Activated naive CD4-positive, alpha-beta T cell treated with anti-CD3 and anti-CD28 coated beads, Interleukin-2, amount 50 U/mL, for 72 hours (primary cell): Measurements from ENCODE around the gene REXO1. TPM values are rescaled to one million over a fixed set of nuclear protein-coding genes. Genes with fewer than 3 reads are reported as not detected.

Experiments used
- ATAC-seq, 2 donors: fragments of 150-1000 bp; cut with Tn5 transposase; 2 replicates each; pipeline ENCODE4 v1.10.0; 2021; ENCODE audit warnings: mild to moderate bottlenecking in 2 of 2, moderate library complexity in 2 of 2
- DNase-seq, 2 donors: peaks; one replicate each; pipeline ENCODE4 v3.0.0; 2021 to 2022; ENCODE audit warnings: low spot score in 2 of 2
- H3K27ac Mint-ChIP-seq, 2 donors: one replicate each; pipeline ENCODE4 v1.8.0; 2022; ENCODE audit warnings: mild to moderate bottlenecking in 2 of 2, mixed read lengths in 2 of 2
- H3K36me3 Mint-ChIP-seq, 2 donors: one replicate each; pipeline ENCODE4 v1.8.0; 2022; ENCODE audit warnings: mixed read lengths in 2 of 2
- H3K9me3 Mint-ChIP-seq, 2 donors: one replicate each; pipeline ENCODE4 v1.8.0; 2022; ENCODE audit warnings: mixed read lengths in 2 of 2
- total RNA-seq, 2 donors: library from RNA; stranded (reverse); gene quantifications; one replicate each; pipeline ENCODE4 v1.2.3, GENCODE V29; 2022

Gene REXO1
- total RNA-seq, 2 donors from 2014 or later, result 35.5 to 44.5 TPM

DNA sequence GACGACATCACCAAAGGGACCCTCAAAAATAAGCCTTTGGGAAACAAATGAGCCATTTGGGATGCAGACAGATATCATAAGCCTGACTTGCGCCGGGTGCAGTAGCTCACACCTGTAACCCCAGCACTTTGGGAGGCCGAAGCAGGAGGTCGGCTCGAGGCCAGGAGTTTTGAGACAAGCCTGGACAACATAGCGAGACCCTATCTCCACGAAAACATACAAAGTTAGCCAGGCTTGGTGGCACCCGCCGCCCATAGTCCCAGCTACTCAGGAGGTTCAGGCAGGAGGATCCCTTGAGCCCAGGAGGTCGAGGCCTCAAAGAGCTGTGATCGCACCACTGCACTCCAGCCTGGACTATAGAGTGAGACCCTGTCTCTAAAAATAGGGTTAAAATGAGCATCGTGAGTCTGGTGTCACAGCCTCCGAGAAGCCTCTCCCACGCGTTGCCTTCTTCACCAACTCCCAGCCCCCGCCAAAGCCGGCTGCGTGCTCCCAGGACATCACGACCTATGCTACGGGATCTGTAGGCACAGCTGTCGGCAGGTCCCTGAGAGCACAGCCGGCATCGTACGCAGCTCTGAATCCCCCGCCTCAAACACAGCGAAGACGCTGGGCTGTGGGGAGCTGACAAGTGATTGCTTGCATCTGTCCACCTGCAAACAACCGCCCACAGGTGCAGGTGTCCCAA is 1.6 kb downstream of the REXO1 start:
- no peaks in the 10 kb centered on the region for H3K9me3 Mint-ChIP-seq
- DNase-seq (no peak), ATAC-seq (no peak)
- peaks cover 10 to 14% of the 10 kb centered on the region in 2 donors for H3K36me3 Mint-ChIP-seq
- H3K27ac Mint-ChIP-seq, result peak overlapping the region; percentile 92 to 98

DNA sequence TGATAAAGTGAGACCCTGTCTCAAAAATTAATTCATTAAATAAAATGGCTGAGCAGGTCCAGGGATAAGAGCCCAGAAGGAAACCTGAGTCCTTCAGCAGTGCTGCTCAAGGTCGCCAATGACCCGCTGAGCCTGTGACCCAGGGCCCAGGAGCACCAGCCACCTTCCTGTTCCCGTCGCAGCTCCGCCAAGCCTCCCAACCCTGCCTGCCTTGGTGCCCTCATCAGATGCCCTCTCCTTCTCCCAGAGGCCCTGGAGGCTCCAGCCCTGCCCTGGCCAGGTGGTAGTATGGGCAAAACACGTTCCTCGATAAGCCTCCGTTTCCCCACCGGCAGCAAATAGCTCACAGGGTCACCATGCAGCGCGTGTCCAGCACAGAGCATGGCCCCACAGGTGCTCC is 2.6 kb downstream of the REXO1 start:
- DNase-seq (no peak), ATAC-seq (no peak)
- Mint-ChIP-seq H3K9me3 (no peaks in the 10 kb centered on the region), H3K27ac (peak overlapping the region; percentile 92 to 94), H3K36me3 (peaks cover 10 to 14% of the 10 kb centered on the region in 2 donors)

DNA sequence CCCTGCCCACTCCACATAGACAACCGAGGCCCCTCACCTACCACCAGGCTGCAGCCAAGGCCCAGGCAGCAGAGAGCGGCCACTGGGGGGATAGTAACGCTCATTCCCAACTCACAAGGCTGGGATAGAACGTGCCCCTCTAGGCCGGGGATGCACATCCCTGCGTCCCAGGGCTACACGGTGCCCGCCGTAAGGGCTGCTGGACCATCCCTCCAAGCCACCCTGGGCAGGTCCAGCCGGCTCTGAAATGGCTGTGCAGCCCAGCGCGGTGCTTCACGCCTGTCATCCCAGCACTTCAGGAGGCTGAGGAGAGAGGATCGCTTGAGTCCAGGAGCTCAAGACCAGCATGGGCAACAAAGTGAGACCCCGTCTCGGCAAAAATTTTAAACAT is 3.2 kb downstream of the REXO1 start:
- peaks cover 10 to 14% of the 10 kb centered on the region in 2 donors for H3K36me3 Mint-ChIP-seq
- no peak for ATAC-seq
- DNase-seq, result no peak

DNA sequence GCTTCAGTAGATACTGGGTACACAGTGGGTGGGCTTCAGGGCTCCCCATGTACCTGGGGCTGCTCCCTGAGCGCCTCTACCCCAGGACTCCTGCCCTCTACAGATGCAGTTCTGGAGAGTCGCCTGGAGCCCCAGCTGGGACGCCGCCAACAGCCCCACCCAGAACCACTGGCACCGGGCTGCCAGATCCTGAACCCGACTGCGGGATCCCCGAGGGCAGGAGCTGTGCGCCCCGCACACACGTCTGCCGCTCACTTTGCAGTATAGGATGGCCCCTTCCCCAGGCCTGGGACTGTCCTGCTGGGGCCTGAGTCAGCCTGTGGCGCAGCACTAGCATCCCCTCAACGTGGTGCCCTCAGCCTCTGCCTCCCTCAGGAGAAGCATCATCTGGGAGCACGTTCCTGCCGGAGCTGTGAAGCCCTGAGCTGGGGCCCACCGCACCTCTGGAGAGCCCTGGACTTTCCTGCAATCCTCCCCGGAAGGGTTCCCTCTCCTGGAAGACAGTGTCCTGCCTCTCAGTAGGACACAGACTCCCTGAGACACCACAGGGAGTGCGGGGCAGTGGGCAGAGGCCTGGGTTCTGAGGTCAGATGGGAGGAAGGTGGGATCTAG is 3.7 kb downstream of the REXO1 start:
- H3K36me3 Mint-ChIP-seq, result peaks cover 10 to 14% of the 10 kb centered on the region in 2 donors
- no peaks in the 10 kb centered on the region for H3K9me3 Mint-ChIP-seq
- DNase-seq (no peak), ATAC-seq (no peak)
- peak overlapping the region; percentile 14 to 57 for H3K27ac Mint-ChIP-seq

More for the DNA sequence above, 3.2 kb downstream of the REXO1 start:
- Mint-ChIP-seq H3K9me3 (no peaks in the 10 kb centered on the region), H3K27ac (peak overlapping the region in 1 of 2 donors; percentile 57)

DNA sequence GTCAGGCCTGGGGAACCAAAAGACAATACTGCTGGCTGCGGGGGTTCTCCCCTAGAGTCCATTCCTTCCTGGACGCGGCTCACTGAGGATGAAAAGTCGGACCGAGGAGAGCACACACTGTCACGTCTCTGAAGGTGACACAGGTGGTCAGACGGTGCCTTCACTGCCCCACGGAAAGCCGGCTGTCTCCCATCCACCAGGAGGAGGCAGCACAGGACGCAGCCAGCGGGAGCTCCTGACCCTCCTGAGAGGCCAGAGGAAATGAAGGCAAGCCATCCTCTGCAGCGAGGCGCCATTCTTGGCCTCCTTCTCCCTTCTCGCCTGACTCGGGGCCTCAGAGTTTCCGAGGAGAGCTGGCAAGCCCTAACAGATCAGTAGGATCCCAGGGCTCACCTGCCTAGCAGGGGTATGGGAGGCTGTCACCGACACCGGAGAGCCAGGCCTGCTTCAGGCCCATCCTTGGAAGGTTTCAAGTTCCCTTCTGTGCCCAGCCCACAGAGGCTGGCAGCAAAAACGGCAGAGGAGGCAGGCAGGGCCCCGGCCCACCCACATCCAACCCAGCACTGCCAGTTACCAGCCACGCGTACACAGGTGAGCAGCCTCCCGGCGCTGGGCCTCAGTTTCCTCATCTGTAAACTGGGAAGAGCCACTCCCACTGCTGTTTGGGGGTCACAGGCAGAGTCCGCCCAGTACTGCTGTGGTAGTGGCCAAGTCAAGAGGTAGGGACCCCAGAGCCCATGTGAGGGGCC is 4.5 kb downstream of the REXO1 start:
- Mint-ChIP-seq H3K36me3 (peaks cover 10 to 14% of the 10 kb centered on the region in 2 donors), H3K27ac (peak overlapping the region in 1 of 2 donors; percentile 65), H3K9me3 (no peaks in the 10 kb centered on the region)
- ATAC-seq (no peak), DNase-seq (no peak)

DNA sequence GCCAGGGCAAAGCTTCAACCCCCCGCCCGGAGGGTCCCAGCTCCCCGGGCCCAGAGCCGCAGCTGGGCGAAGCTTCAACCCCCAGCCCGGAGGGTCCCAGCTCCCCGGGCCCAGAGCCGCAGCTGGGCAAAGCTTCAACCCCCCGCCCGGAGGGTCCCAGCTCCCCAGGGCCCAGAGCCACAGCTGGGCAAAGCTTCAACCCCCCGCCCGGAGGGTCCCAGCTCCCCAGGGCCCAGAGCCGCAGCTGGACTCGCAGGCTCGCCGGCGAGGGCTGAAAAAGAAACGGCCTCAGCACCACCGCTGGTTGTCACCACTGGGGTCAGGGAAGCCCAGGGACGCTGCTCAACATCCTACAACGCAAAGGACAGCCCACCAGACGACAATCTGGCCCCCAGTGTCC is 5.2 kb downstream of the REXO1 start:
- Mint-ChIP-seq H3K27ac (peak overlapping the region; percentile 50 to 65), H3K36me3 (peaks cover 10 to 14% of the 10 kb centered on the region in 2 donors), H3K9me3 (no peaks in the 10 kb centered on the region)
- DNase-seq (no peak), ATAC-seq (no peak)

DNA sequence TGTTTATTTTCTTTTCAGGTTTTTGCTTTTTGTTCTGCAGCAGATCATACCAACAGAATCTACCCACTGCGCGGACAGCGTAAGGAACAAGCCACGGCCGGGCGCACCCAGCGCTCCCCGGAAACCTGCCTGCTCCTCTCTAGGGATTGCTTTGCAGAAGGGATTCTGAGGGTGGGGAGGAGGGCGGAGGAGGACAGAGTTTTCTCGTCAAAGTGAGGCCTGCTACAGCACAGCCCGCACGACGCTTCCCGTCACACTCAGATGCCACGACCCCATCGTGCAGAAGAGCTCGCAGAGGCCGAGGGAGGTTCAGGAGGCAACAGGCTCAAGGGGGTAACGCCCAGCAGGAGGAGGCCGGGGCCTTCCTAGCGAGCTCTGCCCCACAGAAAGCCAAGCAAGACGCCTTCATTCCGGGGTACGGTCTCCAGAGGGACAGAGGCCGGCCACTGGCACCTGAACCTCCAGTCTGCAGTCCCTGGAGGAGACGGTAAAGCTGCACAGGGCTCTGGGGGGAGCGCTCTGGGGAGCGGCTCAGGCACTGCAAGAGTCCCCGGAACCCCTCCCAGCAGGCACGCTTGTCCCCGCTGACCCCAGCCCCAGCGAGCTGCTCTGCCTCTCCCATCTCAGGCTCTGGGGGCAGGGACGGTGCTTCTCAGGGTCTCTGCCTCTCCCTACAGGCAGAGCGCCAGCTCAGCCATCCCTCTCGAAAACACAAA is 6.9 kb downstream of the REXO1 start:
- H3K36me3 Mint-ChIP-seq, result peaks cover 0 to 6% of the 10 kb centered on the region in 2 donors
- DNase-seq (no peak), ATAC-seq (no peak)
- H3K27ac Mint-ChIP-seq, result peak overlapping the region; percentile 36 to 46
- H3K9me3 Mint-ChIP-seq, result no peaks in the 10 kb centered on the region

DNA sequence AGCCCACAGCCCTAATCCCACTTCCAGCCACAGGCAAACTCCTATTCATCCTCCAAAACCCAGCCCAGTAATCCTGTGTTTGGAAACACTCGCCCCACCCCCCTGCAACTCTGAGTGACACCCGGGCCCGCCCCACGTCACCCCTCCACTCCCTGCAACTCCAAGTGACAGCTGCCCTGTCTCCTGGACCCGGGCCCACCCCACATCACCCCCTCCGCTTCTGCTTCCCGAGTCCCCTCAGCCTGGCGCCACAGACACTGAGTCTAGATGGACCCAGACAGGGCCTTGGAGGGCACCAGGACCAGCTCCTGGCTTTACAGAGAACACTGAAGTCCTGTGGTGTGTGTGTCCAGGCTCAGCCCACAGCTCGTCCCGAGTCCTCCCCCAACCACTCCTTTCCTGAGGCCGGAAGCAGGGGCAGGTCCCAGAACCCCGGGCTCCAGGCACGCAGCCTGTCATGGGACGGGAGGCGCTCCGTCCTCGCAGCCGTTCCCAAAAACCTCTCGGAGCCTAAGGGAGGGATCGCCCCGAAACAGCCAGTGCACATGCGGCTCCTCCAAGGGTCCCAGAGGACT is 7.7 kb downstream of the REXO1 start:
- H3K9me3 Mint-ChIP-seq, result no peaks in the 10 kb centered on the region
- DNase-seq, result no peak
- peak overlapping the region; percentile 27 to 46 for H3K27ac Mint-ChIP-seq
- no peak for ATAC-seq
- H3K36me3 Mint-ChIP-seq, result no peaks in the 10 kb centered on the region

DNA sequence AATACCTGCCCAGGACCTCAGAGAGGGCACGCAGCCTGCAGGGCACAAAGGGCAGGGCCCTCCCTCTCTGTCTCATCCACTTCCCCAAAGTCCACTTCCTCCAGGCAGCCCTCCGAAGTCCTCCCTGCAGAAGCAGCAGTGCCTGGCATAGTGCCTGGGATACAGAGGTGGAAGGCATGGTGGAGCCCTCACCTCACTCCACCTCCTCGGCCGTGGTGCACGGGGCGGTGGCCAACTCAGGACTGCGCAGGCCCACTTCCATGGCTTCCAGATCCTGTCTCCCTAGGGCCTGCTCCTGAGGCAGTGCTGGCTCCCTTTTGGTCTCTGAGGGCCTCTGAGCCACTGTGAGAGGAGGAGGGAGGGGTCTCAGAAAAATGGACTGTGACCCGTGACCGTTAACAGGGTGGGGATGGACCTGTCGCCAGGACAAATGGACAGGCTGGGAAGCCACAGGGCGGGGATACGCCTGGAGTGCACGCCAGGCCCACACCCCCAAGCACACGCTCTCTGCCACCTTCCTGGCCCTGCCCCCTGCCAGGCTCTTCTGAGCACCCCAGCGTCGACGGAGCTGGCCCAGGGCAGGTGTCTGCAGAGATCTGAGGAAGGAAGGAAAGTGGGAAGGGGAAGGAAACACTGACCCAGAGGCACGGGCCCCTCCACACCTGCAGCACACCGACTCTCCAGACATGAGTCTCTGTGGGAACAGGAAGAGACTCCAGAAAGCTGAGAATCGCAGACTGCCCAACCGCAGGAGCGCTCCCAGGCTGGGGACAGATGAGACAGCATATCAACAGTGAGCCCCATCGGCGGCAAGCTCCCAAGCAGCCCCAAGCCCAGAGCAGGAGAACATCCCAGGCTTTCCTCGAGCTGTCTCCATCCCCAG is 8.4 kb downstream of the REXO1 start:
- peak overlapping the region; percentile 27 to 46 for H3K27ac Mint-ChIP-seq
- DNase-seq (no peak), ATAC-seq (no peak)
- H3K36me3 Mint-ChIP-seq, result no peaks in the 10 kb centered on the region
- no peaks in the 10 kb centered on the region for H3K9me3 Mint-ChIP-seq

DNA sequence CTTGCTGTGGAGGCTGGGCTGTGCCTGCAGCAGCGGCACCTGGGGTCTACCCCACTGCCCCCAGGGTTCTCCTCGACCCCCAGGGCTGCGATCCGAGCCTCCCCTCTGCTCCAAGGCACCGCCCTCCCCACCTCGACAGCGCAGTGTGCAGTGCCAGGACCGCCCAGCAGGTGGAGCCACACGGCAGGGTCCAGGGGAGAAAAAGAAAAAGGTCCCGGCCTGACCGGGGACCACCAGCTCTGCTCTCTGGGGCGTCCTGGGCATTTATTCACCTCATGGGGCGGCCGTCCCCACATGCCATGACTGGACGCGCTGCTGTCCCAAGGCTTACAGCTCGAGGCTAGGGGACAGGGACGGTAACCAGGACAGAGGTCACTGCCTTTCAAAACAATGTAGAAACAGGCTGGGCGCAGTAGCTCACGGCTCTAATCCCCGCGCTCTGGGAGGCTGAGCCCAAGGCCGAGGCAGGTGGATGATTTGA is 10.6 kb downstream of the REXO1 start:
- Mint-ChIP-seq H3K9me3 (no peaks in the 10 kb centered on the region), H3K27ac (no peak overlapping the region), H3K36me3 (no peaks in the 10 kb centered on the region)
- DNase-seq, result peak in 1 of 2 donors; percentile 85
- peak; percentile 48 to 60 for ATAC-seq

DNA sequence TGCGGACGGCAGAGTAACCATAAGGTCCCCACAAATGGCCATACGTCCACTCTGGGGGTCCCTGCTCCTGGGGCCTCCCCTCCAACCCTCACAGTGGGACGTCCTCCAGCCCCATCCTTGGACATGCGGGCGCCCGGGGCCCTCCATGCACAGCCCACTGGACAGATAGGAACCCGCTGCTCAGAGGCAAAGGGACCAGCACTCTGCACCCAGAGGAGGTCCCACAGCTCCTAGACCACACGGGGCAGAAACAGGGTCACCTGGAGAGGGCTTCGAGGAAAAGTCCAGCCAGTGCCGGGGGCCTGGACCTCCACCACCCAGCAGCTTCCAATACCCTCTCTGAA is 11.1 kb downstream of the REXO1 start:
- H3K36me3 Mint-ChIP-seq, result no peaks in the 10 kb centered on the region
- DNase-seq (no peak), ATAC-seq (peak in 1 of 2 donors; percentile 4)
- H3K27ac Mint-ChIP-seq, result no peak overlapping the region
- no peaks in the 10 kb centered on the region for H3K9me3 Mint-ChIP-seq

DNA sequence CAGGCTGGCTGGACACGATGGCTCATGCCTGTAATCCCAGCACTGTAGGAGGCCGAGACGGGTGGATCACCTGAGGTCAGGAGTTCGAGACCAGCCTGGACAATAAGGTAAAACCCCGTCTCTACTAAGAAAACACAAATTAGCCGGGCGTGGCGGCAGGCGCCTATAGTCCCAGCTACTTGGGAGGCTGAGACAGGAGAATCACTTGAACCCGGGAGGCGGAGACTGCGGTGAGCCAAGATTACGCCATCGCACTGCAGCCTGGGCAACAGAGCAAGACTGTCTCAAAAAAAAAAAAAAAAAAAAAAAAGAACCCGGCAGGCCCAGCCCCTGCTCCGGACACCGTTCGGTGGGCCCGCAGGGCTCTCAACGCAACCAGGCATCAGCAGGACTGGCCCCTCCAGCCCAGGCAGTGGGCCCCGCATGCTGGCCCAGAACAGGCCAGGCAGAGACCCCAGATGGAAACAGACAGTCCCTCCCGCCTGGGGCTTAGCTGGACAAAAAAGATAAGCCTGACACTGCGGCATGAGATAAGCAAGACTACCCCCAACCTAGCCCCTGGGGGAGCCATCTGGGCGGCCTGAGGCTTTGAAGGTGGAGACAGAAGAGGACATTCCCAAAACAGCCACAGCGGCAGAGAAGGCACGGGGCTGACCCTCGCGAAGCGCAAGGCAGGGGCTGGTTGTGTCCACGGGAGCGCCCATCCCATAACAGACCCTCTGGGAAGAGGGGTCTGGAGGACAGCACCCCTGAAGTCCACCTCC is 11.6 kb downstream of the REXO1 start:
- no peak for DNase-seq
- Mint-ChIP-seq H3K27ac (peak overlapping the region in 1 of 2 donors; percentile 65), H3K36me3 (no peaks in the 10 kb centered on the region), H3K9me3 (no peaks in the 10 kb centered on the region)
- no peak for ATAC-seq

DNA sequence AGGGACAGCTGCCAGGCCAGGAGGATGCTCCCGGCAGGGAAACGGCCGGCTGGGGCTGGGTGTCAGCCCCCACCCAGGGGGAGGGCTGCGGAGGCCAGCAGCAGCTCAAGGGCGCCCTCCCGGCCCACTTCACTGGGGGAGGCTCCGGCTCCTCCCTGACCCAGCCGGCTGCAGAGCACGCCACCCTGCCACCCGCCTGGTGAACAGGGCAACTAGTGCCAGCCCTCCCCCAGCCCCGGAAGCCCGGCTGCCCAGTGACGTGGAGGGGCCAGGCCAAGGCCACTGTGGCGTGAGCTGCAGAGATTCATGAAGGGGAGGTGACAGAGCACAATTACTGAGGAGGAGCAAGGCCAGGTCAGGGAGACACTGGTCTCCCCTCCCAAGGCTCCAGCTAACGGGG is 14.7 kb downstream of the REXO1 start:
- no peaks in the 10 kb centered on the region for H3K36me3 Mint-ChIP-seq
- H3K27ac Mint-ChIP-seq, result peak overlapping the region; percentile 56 to 57
- no peak for DNase-seq
- no peak for ATAC-seq
- no peaks in the 10 kb centered on the region for H3K9me3 Mint-ChIP-seq

DNA sequence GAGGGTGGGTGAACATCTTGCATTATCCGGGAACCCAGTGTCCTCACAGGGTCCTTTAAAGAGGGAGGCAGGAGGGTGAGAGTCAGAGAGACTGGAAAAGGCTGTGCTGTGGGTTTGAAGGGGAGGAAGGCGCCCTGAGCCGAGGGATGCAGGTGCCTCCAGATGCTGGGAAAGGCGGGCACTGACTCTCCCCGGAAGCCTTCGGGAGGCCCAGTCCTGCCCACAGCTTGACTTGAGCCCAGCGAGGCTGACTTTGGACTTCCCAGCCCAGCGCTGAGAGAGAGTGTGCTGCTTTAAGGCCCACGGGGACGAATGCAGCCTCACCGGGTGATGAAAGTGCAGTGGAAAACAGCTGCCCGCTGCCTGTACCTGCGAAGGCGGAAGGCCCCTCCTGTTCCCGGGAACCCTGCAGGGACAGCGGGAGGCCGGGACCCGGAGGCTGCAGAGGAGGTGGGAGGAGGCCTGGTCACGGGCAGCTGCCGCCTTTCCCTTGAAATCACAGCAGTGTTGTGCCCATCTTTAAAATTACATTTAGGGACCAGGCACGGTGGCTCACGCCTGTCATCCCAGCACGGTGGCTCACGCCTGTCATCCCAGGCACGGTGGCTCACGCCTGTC is 16.1 kb downstream of the REXO1 start:
- ATAC-seq (no peak), DNase-seq (no peak)
- H3K9me3 Mint-ChIP-seq, result no peaks in the 10 kb centered on the region
- no peaks in the 10 kb centered on the region for H3K36me3 Mint-ChIP-seq
- no peak overlapping the region for H3K27ac Mint-ChIP-seq

DNA sequence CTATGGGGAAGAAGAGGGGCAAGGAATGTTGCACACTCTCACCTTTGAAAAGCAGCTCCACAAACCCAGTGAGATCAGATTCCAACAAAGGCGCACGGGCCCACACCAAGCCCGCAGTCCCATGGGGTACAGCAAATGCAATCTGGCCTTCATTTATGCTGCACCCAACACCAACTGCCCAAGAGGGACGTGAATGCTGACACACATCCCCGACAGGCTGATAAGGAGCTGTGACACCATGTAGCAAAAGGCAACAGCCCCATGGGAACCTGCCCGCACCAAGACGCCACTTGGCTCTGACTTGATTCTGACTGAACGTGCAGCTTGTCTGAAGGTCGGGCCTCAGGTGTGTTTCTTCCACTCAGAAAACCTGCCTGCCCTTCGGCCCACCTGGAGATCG is 17.3 kb downstream of the REXO1 start:
- no peaks in the 10 kb centered on the region for H3K9me3 Mint-ChIP-seq
- H3K27ac Mint-ChIP-seq, result no peak overlapping the region
- no peak for DNase-seq
- H3K36me3 Mint-ChIP-seq, result peaks cover 0 to 1% of the 10 kb centered on the region in 2 donors
- no peak for ATAC-seq
